Gastrocnemius medialis (tissue), 4 donors: ENCODE results near the gene UBE2L3. TPM values are rescaled to one million over a fixed set of nuclear protein-coding genes. Genes with fewer than 3 reads are reported as not detected.

ENCODE experiments used
- ATAC-seq, 2 donors: fragments of 150-250 bp; one replicate each; pipeline ENCODE4 v1.9.1; 2016
- DNase-seq, 2 donors: peaks; one replicate each; pipeline ENCODE4 v3.0.0-alpha.2; 2019
- H3K27ac ChIP-seq, 4 donors: fragments of 200-600 bp; sonication (generic); 1 replicate in 1 of 4; 2 replicates in 3 of 4; pipeline ENCODE4 v1.5.1; 2016 to 2018; ENCODE audit warnings: mild to moderate bottlenecking in 2 of 4, moderate library complexity in 1 of 4
- H3K27me3 ChIP-seq, 3 donors: fragments of 200-600 bp; sonication (generic) in 2 of 3; 1 replicate in 1 of 3; 2 replicates in 2 of 3; pipeline versions ENCODE4 v1.5.1 to v1.6.0; 2016 to 2019; ENCODE audit warnings: mild to moderate bottlenecking in 1 of 3, moderate library complexity in 1 of 3
- H3K36me3 ChIP-seq, 2 donors: fragments of 200-600 bp; sonication (generic) in 1 of 2; one replicate each; pipeline ENCODE4 v1.5.1; 2017 to 2018
- H3K4me1 ChIP-seq, 2 donors: fragments of 200-600 bp; sonication (generic) in 1 of 2; one replicate each; pipeline ENCODE4 v1.5.1; 2016 to 2017; ENCODE audit warnings: mild to moderate bottlenecking in 2 of 2
- H3K4me3 ChIP-seq, 4 donors: fragments of 200-600 bp; sonication (generic) in 3 of 4; 1 replicate in 1 of 4; 2 replicates in 3 of 4; pipeline ENCODE4 v1.5.1; 2016 to 2019; ENCODE audit warnings: mild to moderate bottlenecking in 2 of 4
- H3K9me3 ChIP-seq, 3 donors: fragments of 200-600 bp; sonication (generic) in 2 of 3; 1 replicate in 1 of 3; 2 replicates in 2 of 3; pipeline ENCODE4 v1.5.1; 2016 to 2019
- CTCF ChIP-seq, 5 experiments: fragments of 450-650 bp in 3 of 5; fragments of 200-600 bp in 2 of 5; sonication (generic) in 2 of 5; IDR thresholded peaks in 4 of 5; conservative IDR thresholded peaks in 1 of 5; 1 replicate in 4 of 5; 2 replicates in 1 of 5; pipeline ENCODE4 v1.5.1; 2016 to 2019; ENCODE audit warnings: antibody characterized with exemption in 5 of 5, mild to moderate bottlenecking in 3 of 5, moderate library complexity in 3 of 5
- POLR2A ChIP-seq, 2 donors: fragments of 450-650 bp; IDR thresholded peaks; one replicate each; pipeline ENCODE4 v1.6.1; 2017; ENCODE audit warnings: antibody characterized with exemption in 2 of 2, mild to moderate bottlenecking in 2 of 2, moderate library complexity in 2 of 2
- in situ Hi-C, 4 donors: fragments of 200-750 bp; cut with MboI; loops; one replicate each; pipeline versions ENCODE4 v1.15.0 to v1.8.0; 2017; ENCODE audit warnings: low sequenced_read_pairs in 4 of 4
- intact Hi-C: fragments of 100-400 bp; cut with DNase I; formaldehyde crosslinking; loops from one replicate; pipeline ENCODE4 v1.15.1; 2023; ENCODE audit warnings: low total_unique reads
- total RNA-seq, 4 donors: library from RNA; depleted of rRNA; stranded (reverse); fragments of >200 nt; gene quantifications; one replicate each; pipeline versions ENCODE4 v1.1.0 to v1.2.3, GENCODE V29; 2016

Gene UBE2L3
- total RNA-seq, 4 donors from 2014 or later: 61.5 to 88.7 (median 70.5) TPM

DNA sequence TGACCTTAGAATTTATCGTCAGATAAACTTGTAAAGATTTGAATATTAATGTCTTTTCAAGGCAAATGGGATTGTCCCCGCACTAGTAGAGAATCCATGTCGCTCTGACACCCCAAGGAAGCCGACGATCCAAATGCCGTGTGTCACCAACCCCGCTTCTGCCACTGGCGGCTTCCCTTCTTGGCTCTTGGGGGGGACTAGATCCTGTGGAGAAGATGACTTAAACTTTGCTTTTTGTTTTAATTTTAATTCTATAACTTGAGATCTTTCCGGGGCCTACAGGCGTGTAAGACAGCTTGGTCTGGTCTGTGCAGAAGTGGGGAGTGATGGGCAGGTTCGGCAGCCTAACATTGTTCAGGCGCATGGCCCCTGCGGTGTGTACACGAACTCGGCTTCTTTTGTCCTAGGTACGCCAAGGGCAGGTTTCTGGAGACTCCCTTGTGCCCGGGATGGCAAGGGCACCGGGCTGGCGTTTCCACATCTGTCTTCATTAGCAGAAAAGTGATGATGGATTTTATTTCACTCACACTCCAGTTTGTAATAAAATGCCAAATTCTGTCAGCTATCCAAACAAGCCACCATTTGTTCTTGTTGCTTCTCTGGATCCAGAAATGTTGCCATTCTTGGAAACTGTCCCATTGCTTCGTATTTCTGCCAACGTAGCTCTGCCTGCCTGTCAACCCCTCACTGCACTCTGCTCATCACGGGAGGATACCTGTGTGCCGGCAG is 55.6 kb downstream of the UBE2L3 start:
- Histone ChIP-seq H3K36me3 (no peaks in the 10 kb centered on the region), H3K4me3 (no peak overlapping the region), H3K27ac (peak overlapping the region in 2 of 4 donors; percentile 25 to 27), H3K27me3 (no peaks in the 10 kb centered on the region), H3K9me3 (no peaks in the 10 kb centered on the region), H3K4me1 (peaks cover 32 to 34% of the 10 kb centered on the region in 2 donors)
- in situ Hi-C loops (no loop called here), intact Hi-C loops (no loop called here)
- ATAC-seq (no peak), DNase-seq (no peak)
- TF ChIP-seq CTCF (IDR thresholded peaks at IDR 0.05 in 4 of 5, conservative IDR thresholded peaks at IDR 0.05 in 1 of 5) (no peak), POLR2A (IDR thresholded peaks at IDR 0.05) (no peak)

DNA sequence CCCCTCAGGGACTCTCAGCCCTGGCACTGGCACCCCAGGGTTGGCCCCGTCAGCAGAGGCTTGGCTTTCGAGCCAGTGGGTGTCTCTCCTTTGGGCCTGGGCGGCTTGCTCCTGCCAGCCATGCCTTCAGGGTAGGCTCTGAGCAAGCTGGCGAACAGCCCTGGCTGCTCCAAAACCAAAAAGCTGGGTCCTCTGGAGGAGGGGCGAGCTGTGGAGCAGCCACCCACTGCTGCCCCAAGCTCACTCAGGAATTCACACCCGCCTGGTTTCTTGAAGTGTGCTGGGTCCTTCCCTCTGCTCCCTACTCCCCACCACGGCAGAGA is 56.1 kb downstream of the UBE2L3 start:
- TF ChIP-seq POLR2A (IDR thresholded peaks at IDR 0.05) (no peak), CTCF (IDR thresholded peaks at IDR 0.05 in 4 of 5, conservative IDR thresholded peaks at IDR 0.05 in 1 of 5) (no peak)
- no peaks in the 10 kb centered on the region for H3K27me3 ChIP-seq
- H3K36me3 ChIP-seq: no peaks in the 10 kb centered on the region
- H3K4me3 ChIP-seq: no peak overlapping the region
- no peak for ATAC-seq
- no peak for DNase-seq
- intact Hi-C loops: no loop called here
- H3K9me3 ChIP-seq: no peaks in the 10 kb centered on the region
- H3K4me1 ChIP-seq: peaks cover 32 to 34% of the 10 kb centered on the region in 2 donors
- H3K27ac ChIP-seq: peak overlapping the region in 2 of 4 donors; percentile 25 to 27
- in situ Hi-C loops: no loop called here

DNA sequence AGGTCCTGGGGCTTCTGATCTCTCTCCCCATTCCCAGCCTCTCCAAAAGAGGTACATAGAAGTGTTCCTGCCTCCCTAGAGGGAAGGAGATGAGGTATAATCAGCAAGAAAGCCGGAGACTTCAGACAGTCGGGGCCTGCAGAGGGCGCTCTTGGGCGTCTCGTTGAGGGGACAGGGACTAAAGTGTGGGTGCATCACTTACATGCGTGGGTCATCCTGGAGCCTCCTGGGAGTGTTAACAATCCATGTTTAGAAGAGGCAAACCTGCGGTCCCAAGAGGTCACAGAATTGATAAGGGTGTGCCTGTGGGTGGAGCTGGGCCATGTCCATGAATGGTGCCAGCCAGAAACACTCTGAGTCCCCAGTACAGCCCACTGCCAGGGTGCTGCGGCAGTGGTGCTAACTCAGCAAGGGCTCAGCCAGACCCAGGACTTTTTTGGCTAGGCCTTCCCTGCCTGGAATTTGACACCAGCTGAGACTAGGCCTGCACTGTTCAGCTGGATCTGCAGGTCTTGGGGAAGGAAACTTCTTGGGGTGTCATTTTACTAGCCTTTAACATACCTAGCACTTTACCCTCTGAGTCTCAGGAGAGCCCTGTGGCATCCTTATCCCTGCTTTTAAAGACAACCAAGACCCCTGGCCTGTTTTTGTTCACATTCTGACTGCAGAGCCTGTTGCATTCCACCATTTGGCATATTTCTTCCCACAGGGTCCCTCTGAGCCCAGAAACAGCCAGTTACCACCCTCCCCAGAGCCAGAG is 56.8 kb downstream of the UBE2L3 start:
- Histone ChIP-seq H3K27ac (peak overlapping the region in 2 of 4 donors; percentile 25 to 27), H3K27me3 (no peaks in the 10 kb centered on the region), H3K4me3 (no peak overlapping the region), H3K36me3 (no peaks in the 10 kb centered on the region), H3K9me3 (no peaks in the 10 kb centered on the region), H3K4me1 (peaks cover 32 to 39% of the 10 kb centered on the region in 2 donors)
- peak in 1 of 2 donors; percentile 53 for DNase-seq
- no peak for TF ChIP-seq POLR2A (IDR thresholded peaks at IDR 0.05)
- TF ChIP-seq CTCF (IDR thresholded peaks at IDR 0.05 in 4 of 5, conservative IDR thresholded peaks at IDR 0.05 in 1 of 5): peak in 1 of 5 experiments; percentile 5
- intact Hi-C loops (no loop called here), in situ Hi-C loops (no loop called here)
- peak; percentile 47 to 68 for ATAC-seq

- H3K36me3 ChIP-seq: no peaks in the 10 kb centered on the region
- intact Hi-C loops (no loop called here), in situ Hi-C loops (no loop called here)
- TF ChIP-seq POLR2A (IDR thresholded peaks at IDR 0.05): no peak
- no peak for TF ChIP-seq CTCF (IDR thresholded peaks at IDR 0.05 in 4 of 5, conservative IDR thresholded peaks at IDR 0.05 in 1 of 5)
- H3K4me1 ChIP-seq: peaks cover 28 to 42% of the 10 kb centered on the region in 2 donors
- H3K4me3 ChIP-seq: no peak overlapping the region
- H3K27me3 ChIP-seq: no peaks in the 10 kb centered on the region
- no peak for ATAC-seq
- H3K9me3 ChIP-seq: no peaks in the 10 kb centered on the region
- H3K27ac ChIP-seq: no peak overlapping the region
- DNase-seq: no peak
Measured at GRCh38 chr22:21624880-21625791, 57.6 kb downstream of the UBE2L3 start.
